Left lung (tissue), 10 donors: ENCODE measurements around the gene MTAP. TPM values are rescaled to one million over a fixed set of nuclear protein-coding genes. Genes with fewer than 3 reads are reported as not detected.

Source experiments
- ATAC-seq: fragments of 200-7000 bp; cut with Tn5 transposase; one replicate; pipeline ENCODE4 v1.9.1; 2020; ENCODE audit warnings: moderate library complexity
- DNase-seq, 4 donors: peaks; one replicate each; pipeline ENCODE4 v3.0.0-alpha.2; 2013 to 2020
- H3K27ac ChIP-seq, 2 donors: fragments of 200-600 bp; sonication (generic) in 1 of 2; one replicate each; pipeline versions ENCODE4 v1.5.0 to v1.8.0; 2020 to 2021
- H3K27me3 ChIP-seq, 2 donors: fragments of 200-600 bp; sonication (generic) in 1 of 2; one replicate each; pipeline versions ENCODE4 v1.5.0 to v1.8.0; 2020 to 2021
- H3K36me3 ChIP-seq, 2 donors: fragments of 200-600 bp; sonication (generic) in 1 of 2; one replicate each; pipeline versions ENCODE4 v1.5.0 to v1.8.0; 2020 to 2021
- H3K4me1 ChIP-seq, 2 donors: fragments of 200-600 bp; one replicate each; pipeline ENCODE4 v1.8.0; 2021
- H3K4me3 ChIP-seq, 2 donors: fragments of 200-600 bp; sonication (generic) in 1 of 2; one replicate each; pipeline versions ENCODE4 v1.5.0 to v1.8.0; 2020 to 2021; ENCODE audit warnings: mild to moderate bottlenecking in 1 of 2
- H3K9me3 ChIP-seq, 2 donors: fragments of 200-600 bp; sonication (generic) in 1 of 2; one replicate each; pipeline versions ENCODE4 v1.5.0 to v1.8.0; 2020 to 2021
- intact Hi-C, 2 donors: fragments of 100-400 bp; cut with DNase I; formaldehyde crosslinking; loops; one replicate each; pipeline versions ENCODE4 v1.11.2 to v1.14.2; 2022
- polyA plus RNA-seq, 6 donors: library from polyadenylated mRNA; unstranded; fragments of 120-200 nt; gene quantifications; one replicate each; pipeline ENCODE4 v1.2.1, GENCODE V29; 2013; ENCODE audit not compliant: insufficient read length in 6 of 6
- total RNA-seq, 2 donors: library from RNA; stranded (reverse); fragmentation: NEBNext Ultra II Directional; extraction: Animal tissue kit (Norgen Biotek cat#: 25700); gene quantifications; one replicate each; pipeline ENCODE4 v1.2.1, GENCODE V29; 2021
- TF ChIP-seq, protein P1 (sequence below), 2 donors: fragments of 200-600 bp; sonication (generic) in 1 of 2; IDR thresholded peaks; one replicate each; pipeline versions ENCODE4 v1.5.0 to v1.8.0; 2021; ENCODE audit warnings: antibody characterized with exemption in 2 of 2
- donor health status: DM: no; HTN: yes; CAD: no.
- donor health status: DM: no; HTN: no; CAD: no.

MTAP gene
- total and polyA plus RNA-seq, 8 donors = 34.0 to 44.6 (median 36.7) TPM

DNA sequence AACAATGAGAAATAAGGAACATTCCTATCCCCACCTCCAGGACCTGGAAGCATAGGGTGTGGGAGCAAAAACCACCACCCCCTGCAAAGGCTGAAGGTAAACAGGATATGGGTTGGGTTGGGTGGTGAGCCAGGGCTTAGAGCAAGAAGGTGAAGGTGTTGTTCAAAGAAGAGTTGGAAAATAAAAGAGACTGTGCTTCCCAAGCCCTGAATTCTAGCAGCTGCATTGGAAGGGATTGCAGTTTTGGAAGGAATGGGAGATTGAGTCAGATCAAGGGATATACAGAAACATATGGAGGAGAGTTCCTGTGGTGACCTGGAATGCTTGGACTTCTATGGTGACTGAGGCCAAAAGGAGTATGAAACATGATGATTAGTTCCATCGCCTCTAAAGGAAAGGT, 24.7 kb upstream of the MTAP start:
- Histone ChIP-seq H3K27me3 (peaks cover 0 to 9% of the 10 kb centered on the region in 2 donors), H3K4me3 (no peak overlapping the region), H3K4me1 (peaks cover 0 to 11% of the 10 kb centered on the region in 2 donors), H3K36me3 (no peaks in the 10 kb centered on the region), H3K9me3 (no peaks in the 10 kb centered on the region), H3K27ac (no peak overlapping the region)
- DNase-seq = no peak
- TF ChIP-seq, protein P1, sequence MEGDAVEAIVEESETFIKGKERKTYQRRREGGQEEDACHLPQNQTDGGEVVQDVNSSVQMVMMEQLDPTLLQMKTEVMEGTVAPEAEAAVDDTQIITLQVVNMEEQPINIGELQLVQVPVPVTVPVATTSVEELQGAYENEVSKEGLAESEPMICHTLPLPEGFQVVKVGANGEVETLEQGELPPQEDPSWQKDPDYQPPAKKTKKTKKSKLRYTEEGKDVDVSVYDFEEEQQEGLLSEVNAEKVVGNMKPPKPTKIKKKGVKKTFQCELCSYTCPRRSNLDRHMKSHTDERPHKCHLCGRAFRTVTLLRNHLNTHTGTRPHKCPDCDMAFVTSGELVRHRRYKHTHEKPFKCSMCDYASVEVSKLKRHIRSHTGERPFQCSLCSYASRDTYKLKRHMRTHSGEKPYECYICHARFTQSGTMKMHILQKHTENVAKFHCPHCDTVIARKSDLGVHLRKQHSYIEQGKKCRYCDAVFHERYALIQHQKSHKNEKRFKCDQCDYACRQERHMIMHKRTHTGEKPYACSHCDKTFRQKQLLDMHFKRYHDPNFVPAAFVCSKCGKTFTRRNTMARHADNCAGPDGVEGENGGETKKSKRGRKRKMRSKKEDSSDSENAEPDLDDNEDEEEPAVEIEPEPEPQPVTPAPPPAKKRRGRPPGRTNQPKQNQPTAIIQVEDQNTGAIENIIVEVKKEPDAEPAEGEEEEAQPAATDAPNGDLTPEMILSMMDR (IDR thresholded peaks at IDR 0.05) = no peak
- intact Hi-C loops = no loop called here
- no peak for ATAC-seq

DNA sequence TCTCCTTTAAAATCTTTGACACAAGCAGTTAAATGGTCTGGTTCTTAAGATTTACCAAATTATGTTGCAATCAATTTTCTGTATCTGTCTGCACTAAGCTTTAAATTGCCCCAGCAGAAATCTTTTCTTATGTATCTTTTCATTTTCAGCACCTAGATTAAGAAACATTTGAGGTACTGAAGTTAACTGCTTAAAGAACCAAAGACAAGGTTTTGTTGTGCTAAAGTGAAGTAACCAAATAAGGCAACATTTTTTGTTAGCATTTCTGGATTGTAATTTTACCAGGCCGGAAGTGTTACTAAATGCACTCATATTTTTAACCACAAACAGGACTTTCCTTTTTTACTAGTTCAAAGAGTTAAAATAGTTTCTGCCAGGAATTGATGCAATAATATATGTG, 24.1 kb upstream of the MTAP start:
- intact Hi-C loops = no loop called here
- no peaks in the 10 kb centered on the region for H3K9me3 ChIP-seq
- DNase-seq (no peak), ATAC-seq (no peak)
- no peak overlapping the region for H3K27ac ChIP-seq
- TF ChIP-seq, protein P1 (IDR thresholded peaks at IDR 0.05) = no peak
- peaks cover 0 to 11% of the 10 kb centered on the region in 2 donors for H3K4me1 ChIP-seq
- no peaks in the 10 kb centered on the region for H3K36me3 ChIP-seq
- H3K4me3 ChIP-seq = no peak overlapping the region
- H3K27me3 ChIP-seq = peaks cover 0 to 9% of the 10 kb centered on the region in 2 donors

DNA sequence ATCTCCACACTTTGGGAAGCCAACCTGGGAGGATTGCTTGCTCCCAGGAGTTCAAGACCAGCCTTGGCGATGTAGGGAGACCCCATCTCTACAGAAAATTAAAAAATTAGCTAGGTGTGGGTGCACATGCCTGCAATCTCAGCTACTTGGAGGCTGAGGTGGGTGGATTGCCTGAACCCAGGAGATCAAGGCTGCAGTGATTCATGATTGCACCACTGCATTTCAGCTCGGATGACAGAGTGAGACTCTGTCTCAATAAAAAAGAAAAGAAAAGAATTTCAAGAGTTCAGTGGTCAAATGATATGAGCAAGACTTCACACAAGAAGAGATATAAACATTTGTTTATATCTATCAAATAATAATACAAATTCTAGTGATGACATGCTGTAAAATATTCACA, 23.0 kb upstream of the MTAP start:
- Histone ChIP-seq H3K9me3 (no peaks in the 10 kb centered on the region), H3K4me1 (peaks cover 0 to 11% of the 10 kb centered on the region in 2 donors), H3K36me3 (no peaks in the 10 kb centered on the region), H3K27ac (no peak overlapping the region), H3K27me3 (peaks cover 0 to 4% of the 10 kb centered on the region in 2 donors), H3K4me3 (no peak overlapping the region)
- intact Hi-C loops = no loop called here
- TF ChIP-seq, protein P1 (IDR thresholded peaks at IDR 0.05) = no peak
- DNase-seq (no peak), ATAC-seq (no peak)

DNA sequence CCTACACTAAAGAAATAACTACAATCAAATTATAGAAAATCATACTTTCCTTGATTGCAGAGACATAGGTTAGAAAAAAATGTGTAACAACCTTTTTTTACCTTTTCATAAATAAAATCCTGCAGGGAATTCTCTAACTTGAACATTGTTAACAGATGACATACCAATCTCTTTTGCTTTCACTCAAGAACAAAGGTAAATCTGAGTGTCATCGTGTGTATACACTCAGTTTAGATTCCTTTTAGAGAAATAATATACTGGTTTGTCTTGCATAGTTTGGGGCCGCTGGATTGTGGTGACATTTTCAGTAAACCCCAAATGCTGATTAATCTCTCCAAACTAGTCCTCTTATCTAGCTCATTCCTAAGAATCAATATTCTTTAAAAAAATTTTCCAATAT, 20.8 kb upstream of the MTAP start:
- ATAC-seq (no peak), DNase-seq (no peak)
- TF ChIP-seq, protein P1 (IDR thresholded peaks at IDR 0.05) = no peak
- H3K27ac ChIP-seq = no peak overlapping the region
- peaks cover 0 to 11% of the 10 kb centered on the region in 2 donors for H3K4me1 ChIP-seq
- no peaks in the 10 kb centered on the region for H3K27me3 ChIP-seq
- H3K36me3 ChIP-seq = no peaks in the 10 kb centered on the region
- no peak overlapping the region for H3K4me3 ChIP-seq
- H3K9me3 ChIP-seq = no peaks in the 10 kb centered on the region
- intact Hi-C loops = loop anchor here in 1 of 2 donors (10.0 kb wide), 2 partner anchors 77 to 317 kb away; no protein-coding TSS in a partner anchor

DNA sequence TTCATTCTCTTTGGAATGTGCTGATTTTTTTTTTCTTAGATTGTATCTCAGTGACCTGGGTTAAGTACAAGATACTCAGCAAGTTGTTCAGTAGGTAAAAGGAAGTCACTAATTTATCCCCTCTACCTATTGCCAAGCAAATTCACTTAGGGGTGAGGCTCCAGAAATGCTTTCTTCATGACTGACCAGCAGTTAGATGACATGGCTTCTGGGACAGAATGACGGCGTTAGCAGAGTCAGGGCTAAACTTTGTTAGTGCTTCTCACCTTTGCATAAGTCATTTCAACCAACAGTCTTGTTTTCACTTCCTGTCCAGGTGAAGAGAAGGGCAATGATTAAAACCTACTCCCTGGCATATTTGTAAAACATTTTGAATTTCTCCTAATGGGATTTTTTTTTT, 20.2 kb upstream of the MTAP start:
- Histone ChIP-seq H3K4me3 (no peak overlapping the region), H3K36me3 (no peaks in the 10 kb centered on the region), H3K27me3 (no peaks in the 10 kb centered on the region), H3K9me3 (no peaks in the 10 kb centered on the region), H3K4me1 (peaks cover 0 to 11% of the 10 kb centered on the region in 2 donors), H3K27ac (no peak overlapping the region)
- TF ChIP-seq, protein P1 (IDR thresholded peaks at IDR 0.05) = no peak
- intact Hi-C loops = loop anchor here in 1 of 2 donors (10.0 kb wide), 2 partner anchors 77 to 317 kb away; no protein-coding TSS in a partner anchor
- no peak for DNase-seq
- ATAC-seq = no peak
